Keratinocyte (primary cell): ENCODE data around the gene TYW1B.
"Not testable (repeated sequence)": the region's sequence is repeated elsewhere in the genome, so short reads cannot be mapped to it uniquely, and the experiment has no call there.

ENCODE experiments used
- CTCF ChIP-seq, 3 experiments: IDR thresholded peaks in 1 of 3; conservative IDR thresholded peaks in 1 of 3; optimal IDR thresholded peaks in 1 of 3; 2 replicates in 2 of 3; 3 replicates in 1 of 3; pipeline versions ENCODE3 to v1.5.1; 2011; ENCODE audit warnings: low read length in 3 of 3, mild to moderate bottlenecking in 3 of 3, moderate library complexity in 2 of 3, control low read depth in 1 of 3, inconsistent platforms in 1 of 3; ENCODE audit not compliant: insufficient read depth in 2 of 3; ENCODE audit errors: extremely low read depth in 1 of 3
- EZH2 ChIP-seq: IDR thresholded peaks from one replicate; pipeline ENCODE4 v1.6.1; 2012; ENCODE audit warnings: inconsistent platforms, mild to moderate bottlenecking, low read length, moderate library complexity

- TF ChIP-seq CTCF (optimal IDR thresholded peaks at IDR 0.05 in 1 of 3, IDR thresholded peaks at IDR 0.05 in 1 of 3, conservative IDR thresholded peaks at IDR 0.05 in 1 of 3; ENCODE audit: extremely low read depth in 1 of 3, insufficient read depth in 2 of 3, low read length in 3 of 3); EZH2: not testable (repeated sequence)
Measured at GRCh38 chr7:72609761-72610160, 218.2 kb downstream of the TYW1B start.
